ENCODE results near the gene GPX4. TPM values are rescaled to one million over a fixed set of nuclear protein-coding genes. Genes with fewer than 3 reads are reported as not detected.

Gene GPX4
- total RNA-seq, 1 donor from 2014 or later, result 210 TPM

GRCh38 chr19:1057176-1057855 lies 46.5 kb upstream of the GPX4 start:
- Mint-ChIP-seq H3K4me3 (ENCODE audit: unreplicated experiment) (no peak overlapping the region), H3K27me3 (ENCODE audit: unreplicated experiment) (peaks cover 3% of the 10 kb centered on the region), H3K4me1 (ENCODE audit: low read depth, unreplicated experiment) (no peaks in the 10 kb centered on the region), H3K27ac (ENCODE audit: unreplicated experiment) (no peak overlapping the region), H3K9me3 (ENCODE audit: unreplicated experiment) (peaks cover 16% of the 10 kb centered on the region), H3K36me3 (ENCODE audit: unreplicated experiment) (peaks cover 25% of the 10 kb centered on the region)
- DNase-seq, result no peak
- no peak for TF ChIP-seq CTCF (IDR thresholded peaks at IDR 0.05; ENCODE audit: partially characterized antibody, unreplicated experiment)

- peaks cover 3% of the 10 kb centered on the region for H3K27me3 Mint-ChIP-seq (ENCODE audit: unreplicated experiment)
- H3K36me3 Mint-ChIP-seq (ENCODE audit: unreplicated experiment), result peaks cover 25% of the 10 kb centered on the region
- H3K9me3 Mint-ChIP-seq (ENCODE audit: unreplicated experiment), result peaks cover 16% of the 10 kb centered on the region
- no peak overlapping the region for H3K27ac Mint-ChIP-seq (ENCODE audit: unreplicated experiment)
- H3K4me3 Mint-ChIP-seq (ENCODE audit: unreplicated experiment), result no peak overlapping the region
- DNase-seq, result no peak
- H3K4me1 Mint-ChIP-seq (ENCODE audit: low read depth, unreplicated experiment), result no peaks in the 10 kb centered on the region
- no peak for TF ChIP-seq CTCF (IDR thresholded peaks at IDR 0.05; ENCODE audit: partially characterized antibody, unreplicated experiment)
Observed at GRCh38 chr19:1058112-1058511, 45.7 kb upstream of the GPX4 start.

- Mint-ChIP-seq H3K4me3 (ENCODE audit: unreplicated experiment) (no peak overlapping the region), H3K27ac (ENCODE audit: unreplicated experiment) (no peak overlapping the region), H3K27me3 (ENCODE audit: unreplicated experiment) (peaks cover 5% of the 10 kb centered on the region), H3K9me3 (ENCODE audit: unreplicated experiment) (peaks cover 18% of the 10 kb centered on the region), H3K36me3 (ENCODE audit: unreplicated experiment) (peaks cover 25% of the 10 kb centered on the region), H3K4me1 (ENCODE audit: low read depth, unreplicated experiment) (peaks cover 1% of the 10 kb centered on the region)
- DNase-seq, result no peak
- TF ChIP-seq CTCF (IDR thresholded peaks at IDR 0.05; ENCODE audit: partially characterized antibody, unreplicated experiment), result no peak
Observed at GRCh38 chr19:1060689-1061088, 43.1 kb upstream of the GPX4 start.

GRCh38 chr19:1061987-1062386 lies 41.8 kb upstream of the GPX4 start:
- TF ChIP-seq CTCF (IDR thresholded peaks at IDR 0.05; ENCODE audit: partially characterized antibody, unreplicated experiment), result no peak
- Mint-ChIP-seq H3K4me3 (ENCODE audit: unreplicated experiment) (no peak overlapping the region), H3K9me3 (ENCODE audit: unreplicated experiment) (peaks cover 12% of the 10 kb centered on the region), H3K4me1 (ENCODE audit: low read depth, unreplicated experiment) (peaks cover 1% of the 10 kb centered on the region), H3K27ac (ENCODE audit: unreplicated experiment) (no peak overlapping the region), H3K36me3 (ENCODE audit: unreplicated experiment) (peaks cover 16% of the 10 kb centered on the region), H3K27me3 (ENCODE audit: unreplicated experiment) (peaks cover 2% of the 10 kb centered on the region)
- DNase-seq, result no peak

- no peak for DNase-seq
- H3K4me1 Mint-ChIP-seq (ENCODE audit: low read depth, unreplicated experiment), result peaks cover 1% of the 10 kb centered on the region
- H3K27ac Mint-ChIP-seq (ENCODE audit: unreplicated experiment), result no peak overlapping the region
- H3K36me3 Mint-ChIP-seq (ENCODE audit: unreplicated experiment), result peaks cover 11% of the 10 kb centered on the region
- H3K27me3 Mint-ChIP-seq (ENCODE audit: unreplicated experiment), result peaks cover 2% of the 10 kb centered on the region
- H3K9me3 Mint-ChIP-seq (ENCODE audit: unreplicated experiment), result peaks cover 8% of the 10 kb centered on the region
- H3K4me3 Mint-ChIP-seq (ENCODE audit: unreplicated experiment), result no peak overlapping the region
- no peak for TF ChIP-seq CTCF (IDR thresholded peaks at IDR 0.05; ENCODE audit: partially characterized antibody, unreplicated experiment)
Observed at GRCh38 chr19:1062387-1063029, 41.3 kb upstream of the GPX4 start.

Measured in glutamatergic neuron (in vitro differentiated cells).